Ecto neural progenitor cell (in vitro differentiated cells): Measurements from ENCODE around the gene PLAC8L1.

Experiments used
- DNase-seq: peaks from one replicate; pipeline ENCODE4 v3.0.0-alpha.2; 2018; ENCODE audit warnings: low spot score

PLAC8L1 gene

DNA sequence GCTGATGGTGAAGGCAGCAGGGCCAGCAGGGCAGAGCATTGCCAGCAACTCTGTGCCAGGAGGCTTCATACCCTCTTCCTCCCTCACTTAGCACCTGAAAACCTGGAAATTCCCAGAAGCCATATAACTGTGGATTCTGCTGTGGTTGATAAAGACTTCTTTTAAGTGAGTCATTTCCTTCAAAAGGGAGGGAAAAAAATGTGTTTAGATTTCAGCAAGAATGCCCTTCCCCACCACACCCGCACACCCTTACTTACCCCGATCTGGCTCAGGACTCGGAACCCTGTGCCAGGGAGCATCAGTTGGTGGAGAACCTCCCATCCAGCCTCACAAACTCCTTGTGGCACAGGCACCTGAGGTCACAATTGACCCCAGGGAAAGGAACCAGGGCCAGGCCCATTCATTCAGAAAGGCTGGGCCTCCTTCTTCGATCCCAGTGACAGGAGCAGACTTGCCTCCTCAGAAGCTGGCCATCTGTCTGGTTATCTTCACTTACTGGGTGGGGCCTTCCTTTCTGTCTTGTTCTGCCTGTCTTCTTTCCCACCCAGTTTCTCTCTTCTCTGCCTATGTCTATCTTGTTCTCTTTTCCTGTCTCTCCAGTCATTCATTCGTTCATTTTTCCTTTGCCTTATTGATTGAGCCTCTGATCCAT lies 62.6 kb downstream of the PLAC8L1 start:
- DNase-seq, result no peak

DNA sequence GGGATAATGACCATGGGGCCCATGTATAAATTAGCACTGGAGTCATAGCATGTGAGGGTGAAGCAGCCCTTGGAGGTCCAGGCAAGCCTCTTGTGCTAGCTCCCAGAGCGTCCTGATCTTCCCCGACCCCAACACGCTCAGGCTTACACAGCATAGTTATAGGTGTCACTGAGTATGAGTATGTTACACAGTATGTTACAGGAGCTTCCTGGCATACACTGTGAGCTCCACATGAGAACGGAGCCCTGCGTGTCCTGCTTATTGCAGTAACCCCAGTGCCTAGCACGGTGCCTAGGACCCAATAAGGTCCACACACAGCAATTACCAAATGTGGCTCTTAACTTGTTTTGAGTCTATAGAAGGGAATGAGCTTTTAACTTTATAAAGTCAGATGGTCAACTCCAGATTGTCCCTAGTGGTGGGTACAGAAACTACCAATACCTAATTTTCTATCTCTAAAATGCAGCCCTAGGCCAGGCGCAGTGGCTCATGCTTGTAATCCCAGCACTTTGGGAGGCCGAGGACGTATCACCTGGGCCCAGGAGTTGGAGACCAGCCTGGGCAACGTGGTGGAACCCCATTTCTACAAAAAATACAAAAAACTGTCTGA lies 64.1 kb downstream of the PLAC8L1 start:
- DNase-seq, result no peak

DNA sequence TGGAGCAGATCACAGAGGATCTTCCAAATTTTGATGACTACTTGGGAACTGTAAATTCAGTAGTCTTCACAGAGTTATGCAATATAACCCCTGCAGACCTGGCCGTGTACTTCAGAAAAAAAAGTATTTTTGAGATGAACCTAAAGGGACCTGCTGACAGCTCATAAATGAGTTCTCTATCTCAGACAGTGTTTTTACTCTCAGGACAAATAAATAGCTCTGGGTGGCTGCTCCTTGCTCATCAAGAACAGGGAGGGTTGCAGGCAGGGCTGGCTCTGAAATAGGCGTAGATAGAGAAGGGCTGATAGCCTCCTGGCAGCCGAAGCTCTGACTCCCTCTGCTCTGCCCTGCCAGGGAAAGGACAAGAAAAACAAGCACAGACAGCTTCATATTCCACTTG lies 64.8 kb downstream of the PLAC8L1 start:
- DNase-seq, result no peak

- DNase-seq, result no peak
Measured at GRCh38 chr5:146039420-146039819, 66.0 kb downstream of the PLAC8L1 start.

DNA sequence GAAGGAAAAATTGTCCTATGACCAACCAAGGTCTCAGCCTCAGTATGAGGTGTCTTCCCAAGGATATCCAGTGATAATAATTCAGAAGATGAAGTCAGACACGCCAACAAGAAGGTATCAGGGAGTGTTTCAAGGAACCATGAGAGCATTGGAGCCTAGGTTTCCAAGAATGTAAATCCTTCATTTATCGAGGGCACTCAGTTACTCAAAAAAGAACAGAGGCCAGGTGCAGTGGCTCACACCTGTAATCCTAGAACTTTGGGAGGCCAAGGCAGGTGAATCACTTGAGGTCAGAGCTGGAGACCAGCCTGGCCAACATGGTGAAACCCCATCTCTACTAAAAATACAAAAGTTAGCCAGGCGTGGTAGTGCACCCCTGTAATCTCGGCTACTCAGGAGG lies 70.8 kb downstream of the PLAC8L1 start:
- DNase-seq, result no peak
